ENCODE measurements around the gene CPNE4. TPM values are rescaled to one million over a fixed set of nuclear protein-coding genes. Genes with fewer than 3 reads are reported as not detected.

Gene CPNE4
- total and polyA plus RNA-seq, 2 donors (not counting 3 experiments of a cell fraction or from before 2014, with no cell fraction given), result not detected

GRCh38 chr3:131895766-131896165 is 139.0 kb downstream of the CPNE4 start:
- Histone ChIP-seq H3K4me3 (replicated peaks in 1 of 3; ENCODE audit: insufficient read depth in 1 of 3, low read depth in 1 of 3, low read length in 3 of 3) (no peak overlapping the region), H2AFZ (ENCODE audit: low read depth, low read length) (no peak overlapping the region), H3K4me1 (ENCODE audit: control insufficient read depth, extremely low read depth, insufficient read depth, low read length) (no peaks in the 10 kb centered on the region), H3K36me3 (ENCODE audit: control insufficient read depth in 2 of 2, extremely low read depth in 1 of 2, insufficient read depth in 2 of 2, low read length in 2 of 2) (no peaks in the 10 kb centered on the region), H3K27me3 (ENCODE audit: control insufficient read depth in 2 of 2, insufficient read depth in 2 of 2, low read length in 2 of 2) (no peaks in the 10 kb centered on the region), H3K27ac (ENCODE audit: insufficient read depth, low read depth, low read length) (no peak overlapping the region), H3K9me3 (replicated peaks; ENCODE audit: control insufficient read depth, insufficient read depth, low read length) (no peaks in the 10 kb centered on the region), H3K9me1 (replicated peaks; ENCODE audit: control insufficient read depth, extremely low read depth, insufficient read depth, low read length) (no peaks in the 10 kb centered on the region), H3K79me2 (ENCODE audit: control insufficient read depth, insufficient read depth, low read length) (no peaks in the 10 kb centered on the region), H4K20me1 (replicated peaks; ENCODE audit: control insufficient read depth, extremely low read depth, insufficient read depth, low read length) (no peaks in the 10 kb centered on the region), H3K4me2 (ENCODE audit: insufficient read depth, low read length) (no peak overlapping the region), H3K9ac (replicated peaks; ENCODE audit: extremely low read depth, insufficient read depth, low read length) (no peak overlapping the region)
- POLR2A ChIA-PET, result no interaction called here
- intact Hi-C loops (cut with micrococcal nuclease), result no loop called here
- TF ChIP-seq, protein P1, sequence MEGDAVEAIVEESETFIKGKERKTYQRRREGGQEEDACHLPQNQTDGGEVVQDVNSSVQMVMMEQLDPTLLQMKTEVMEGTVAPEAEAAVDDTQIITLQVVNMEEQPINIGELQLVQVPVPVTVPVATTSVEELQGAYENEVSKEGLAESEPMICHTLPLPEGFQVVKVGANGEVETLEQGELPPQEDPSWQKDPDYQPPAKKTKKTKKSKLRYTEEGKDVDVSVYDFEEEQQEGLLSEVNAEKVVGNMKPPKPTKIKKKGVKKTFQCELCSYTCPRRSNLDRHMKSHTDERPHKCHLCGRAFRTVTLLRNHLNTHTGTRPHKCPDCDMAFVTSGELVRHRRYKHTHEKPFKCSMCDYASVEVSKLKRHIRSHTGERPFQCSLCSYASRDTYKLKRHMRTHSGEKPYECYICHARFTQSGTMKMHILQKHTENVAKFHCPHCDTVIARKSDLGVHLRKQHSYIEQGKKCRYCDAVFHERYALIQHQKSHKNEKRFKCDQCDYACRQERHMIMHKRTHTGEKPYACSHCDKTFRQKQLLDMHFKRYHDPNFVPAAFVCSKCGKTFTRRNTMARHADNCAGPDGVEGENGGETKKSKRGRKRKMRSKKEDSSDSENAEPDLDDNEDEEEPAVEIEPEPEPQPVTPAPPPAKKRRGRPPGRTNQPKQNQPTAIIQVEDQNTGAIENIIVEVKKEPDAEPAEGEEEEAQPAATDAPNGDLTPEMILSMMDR (IDR thresholded peaks at IDR 0.05; ENCODE audit: extremely low read depth in 1 of 2, insufficient read depth in 1 of 2, low read depth in 1 of 2, low read length in 2 of 2), result no peak
- TF ChIP-seq FOS (IDR thresholded peaks at IDR 0.05; ENCODE audit: borderline replicate concordance, insufficient read depth, low read length), result no peak
- no peak for TF ChIP-seq JUN (IDR thresholded peaks at IDR 0.05; ENCODE audit: borderline replicate concordance, insufficient read depth, insufficient read length, low read depth)
- TF ChIP-seq, protein P2, sequence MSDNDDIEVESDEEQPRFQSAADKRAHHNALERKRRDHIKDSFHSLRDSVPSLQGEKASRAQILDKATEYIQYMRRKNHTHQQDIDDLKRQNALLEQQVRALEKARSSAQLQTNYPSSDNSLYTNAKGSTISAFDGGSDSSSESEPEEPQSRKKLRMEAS (IDR thresholded peaks at IDR 0.05; ENCODE audit: insufficient read depth, insufficient read length), result no peak
- TF ChIP-seq GATA2 (IDR thresholded peaks at IDR 0.05; ENCODE audit: insufficient read depth, insufficient read length, low read depth, low read length), result no peak
- no peak for TF ChIP-seq POLR2AphosphoS5 (IDR thresholded peaks at IDR 0.05; ENCODE audit: insufficient read depth, low read depth, low read length)
- TF ChIP-seq MYC (IDR thresholded peaks at IDR 0.05; ENCODE audit: low read depth, low read length), result no peak
- TF ChIP-seq EZH2 (IDR thresholded peaks at IDR 0.05; ENCODE audit: borderline replicate concordance, low read depth, low read length, severe bottlenecking), result no peak
- no peak for TF ChIP-seq POLR2A (IDR thresholded peaks at IDR 0.05; ENCODE audit: low read depth, low read length)
- CTCF ChIA-PET, result no interaction called here
- dilution Hi-C loops (cut with MboI; ENCODE audit: extremely low pct_ligation_motif_present, low sequenced_read_pairs), result no loop called here
- DNase-seq (ENCODE audit: low read depth, low spot score) (no peak), FAIRE-seq (no peak)
- no TSS peak for BruUV-seq (replicated peaks)

All from endothelial cell of umbilical vein (primary cell).